NT2/D1 (cell line): ENCODE measurements around the gene SPG21.

Experiments
- SUZ12 ChIP-seq: IDR thresholded peaks from 2 replicates; pipeline ENCODE4 v1.6.1; 2011; ENCODE audit not compliant: insufficient read length, insufficient read depth; ENCODE audit errors: extremely low read depth
- YY1 ChIP-seq: IDR thresholded peaks from 2 replicates; pipeline ENCODE4 v1.6.1; 2011; ENCODE audit not compliant: insufficient read length, insufficient read depth
- ZNF274 ChIP-seq: IDR thresholded peaks from 2 replicates; pipeline ENCODE4 v1.6.1; 2011; ENCODE audit warnings: mild to moderate bottlenecking, low read depth, low read length

DNA sequence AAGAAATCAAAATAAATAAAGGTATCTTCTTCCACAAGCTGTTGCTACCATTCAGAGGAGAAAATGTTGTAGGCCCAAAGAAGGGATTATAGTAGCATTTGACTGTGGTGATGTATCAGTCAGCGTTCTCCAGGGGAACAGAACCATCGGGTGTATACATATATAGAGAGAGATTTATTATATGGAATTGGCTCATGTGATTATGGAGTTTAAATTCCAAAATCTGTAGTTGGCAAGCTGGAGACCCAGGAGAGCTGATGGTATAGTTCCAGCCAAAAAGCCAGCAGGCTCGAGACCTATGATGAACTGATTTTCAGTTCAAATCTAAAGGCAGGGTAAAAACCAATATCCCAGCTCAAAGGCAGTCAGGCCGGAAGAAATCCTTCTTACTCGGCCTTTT lies 7.4 kb upstream of the SPG21 start:
- TF ChIP-seq YY1 (no peak), ZNF274 (no peak), SUZ12 (no peak)
